AG10803 (cell line): ENCODE measurements around the gene ALS2CL.

Experiments
- DNase-seq: peaks from one replicate; pipeline ENCODE4 v3.0.0; 2010; ENCODE audit warnings: low read depth
- H3K4me3 ChIP-seq: 2 replicates; pipeline ENCODE4 v1.5.1; 2011; ENCODE audit warnings: mild to moderate bottlenecking, low read length, control low read depth
- CTCF ChIP-seq: conservative IDR thresholded peaks from 2 replicates; pipeline ENCODE4 v1.5.1; 2011; ENCODE audit warnings: mild to moderate bottlenecking, low read length, control low read depth, inconsistent platforms

The ALS2CL gene

GRCh38 chr3:46721009-46721408, 27.5 kb upstream of the ALS2CL start:
- DNase-seq = no peak
- H3K4me3 ChIP-seq = no peak overlapping the region
- TF ChIP-seq CTCF = no peak

DNA sequence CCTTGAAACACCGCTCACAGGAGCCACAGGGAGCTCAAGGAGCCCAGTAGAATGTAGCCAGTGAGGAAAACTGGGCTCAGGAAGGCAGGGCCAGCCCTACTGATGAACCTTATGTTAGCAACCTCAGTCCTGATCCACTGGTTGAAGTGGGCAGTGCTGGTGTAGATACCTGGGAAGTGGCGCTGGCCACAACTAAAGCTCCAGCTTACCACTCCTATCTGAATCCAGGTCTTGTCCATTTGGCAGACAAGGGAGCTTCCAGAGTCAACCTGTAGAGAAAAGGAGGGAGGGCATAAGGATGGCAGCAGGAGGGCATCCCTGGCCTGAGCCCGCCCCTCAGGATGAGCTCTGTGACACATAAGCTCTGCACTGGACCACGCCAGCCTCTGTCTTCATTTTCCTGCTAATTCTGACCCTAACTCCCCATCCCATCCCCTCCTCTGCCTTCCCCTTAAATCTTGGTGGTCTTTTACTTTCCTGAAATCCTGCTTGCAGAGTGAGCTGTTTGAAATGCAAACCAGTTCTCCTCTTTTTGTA, 26.3 kb upstream of the ALS2CL start:
- no peak overlapping the region for H3K4me3 ChIP-seq
- DNase-seq = no peak
- no peak for TF ChIP-seq CTCF

DNA sequence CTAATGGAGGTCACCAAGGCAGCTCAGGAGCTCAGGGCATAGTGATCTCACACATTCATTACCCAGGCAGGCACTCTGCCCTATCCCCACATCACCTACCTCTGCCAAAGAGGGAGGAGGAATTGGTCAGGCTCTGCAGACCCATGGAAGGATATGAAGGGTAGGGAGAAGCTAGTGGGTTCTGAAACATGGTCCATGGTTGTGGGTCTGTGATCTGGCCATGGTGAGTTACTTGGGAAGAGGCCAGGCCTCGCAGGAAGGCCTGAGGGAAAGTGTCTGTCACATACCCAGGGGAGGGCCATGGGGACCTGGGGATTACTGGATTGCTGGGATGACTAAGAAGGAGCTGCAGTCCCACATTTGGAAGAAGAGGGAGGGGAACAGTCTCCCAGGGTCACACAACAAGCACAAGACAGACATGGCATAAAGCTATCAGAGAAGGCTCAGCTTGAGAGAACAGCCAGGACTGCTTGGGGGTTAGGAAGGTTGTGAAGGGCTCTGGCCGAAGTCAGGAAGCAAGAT, 25.6 kb upstream of the ALS2CL start:
- no peak for TF ChIP-seq CTCF
- no peak overlapping the region for H3K4me3 ChIP-seq
- DNase-seq = no peak

DNA sequence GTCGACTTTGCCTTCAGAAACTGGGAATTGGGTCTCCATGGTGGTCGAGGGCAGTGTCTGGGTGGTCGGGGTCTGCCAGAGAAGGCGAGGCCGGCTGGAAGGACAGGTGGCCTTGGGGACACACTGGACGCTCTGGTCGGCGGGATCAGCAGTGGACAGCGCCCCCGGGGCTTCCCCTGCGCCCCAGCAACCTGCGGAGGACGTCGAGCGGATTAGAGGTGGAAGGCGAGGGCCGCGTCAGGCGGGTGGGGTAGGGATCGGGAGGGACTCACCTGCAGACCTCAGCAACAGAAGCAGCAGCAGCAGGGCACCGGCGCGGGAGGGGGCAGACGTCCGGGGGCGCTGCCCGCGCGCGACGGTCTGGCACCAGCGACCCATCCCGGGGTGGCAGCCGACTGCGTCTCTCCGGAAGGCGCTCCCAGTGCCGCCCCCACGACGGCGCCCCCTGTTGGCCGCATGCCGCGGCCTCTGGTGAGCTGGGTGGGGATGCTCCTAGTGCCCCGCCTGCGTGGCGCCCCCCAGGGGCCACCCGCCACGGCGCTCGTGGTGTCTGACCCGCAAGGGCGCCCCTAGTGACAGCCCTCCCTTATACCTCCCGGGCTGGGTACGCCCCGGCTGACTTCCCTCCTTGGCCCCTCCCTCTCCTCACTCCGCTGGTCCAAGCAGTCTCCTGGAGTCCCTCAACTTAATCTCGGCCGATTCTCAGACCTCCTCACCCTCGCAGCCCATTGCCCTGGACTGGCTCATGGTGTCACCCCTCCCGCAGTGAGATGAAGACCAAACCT, 24.2 kb upstream of the ALS2CL start, which contains the start of gene PRSS50:
PRSS50 (minus strand) TSS at position 423 of the 785 bp plus-strand sequence; CDS start at position 378, 45 bp downstream.
- no peak within 1 kb of the TSS for H3K4me3 ChIP-seq
- TF ChIP-seq CTCF = peak; percentile 7; the same call in 1 of the 2 replicates
- DNase-seq = no peak

DNA sequence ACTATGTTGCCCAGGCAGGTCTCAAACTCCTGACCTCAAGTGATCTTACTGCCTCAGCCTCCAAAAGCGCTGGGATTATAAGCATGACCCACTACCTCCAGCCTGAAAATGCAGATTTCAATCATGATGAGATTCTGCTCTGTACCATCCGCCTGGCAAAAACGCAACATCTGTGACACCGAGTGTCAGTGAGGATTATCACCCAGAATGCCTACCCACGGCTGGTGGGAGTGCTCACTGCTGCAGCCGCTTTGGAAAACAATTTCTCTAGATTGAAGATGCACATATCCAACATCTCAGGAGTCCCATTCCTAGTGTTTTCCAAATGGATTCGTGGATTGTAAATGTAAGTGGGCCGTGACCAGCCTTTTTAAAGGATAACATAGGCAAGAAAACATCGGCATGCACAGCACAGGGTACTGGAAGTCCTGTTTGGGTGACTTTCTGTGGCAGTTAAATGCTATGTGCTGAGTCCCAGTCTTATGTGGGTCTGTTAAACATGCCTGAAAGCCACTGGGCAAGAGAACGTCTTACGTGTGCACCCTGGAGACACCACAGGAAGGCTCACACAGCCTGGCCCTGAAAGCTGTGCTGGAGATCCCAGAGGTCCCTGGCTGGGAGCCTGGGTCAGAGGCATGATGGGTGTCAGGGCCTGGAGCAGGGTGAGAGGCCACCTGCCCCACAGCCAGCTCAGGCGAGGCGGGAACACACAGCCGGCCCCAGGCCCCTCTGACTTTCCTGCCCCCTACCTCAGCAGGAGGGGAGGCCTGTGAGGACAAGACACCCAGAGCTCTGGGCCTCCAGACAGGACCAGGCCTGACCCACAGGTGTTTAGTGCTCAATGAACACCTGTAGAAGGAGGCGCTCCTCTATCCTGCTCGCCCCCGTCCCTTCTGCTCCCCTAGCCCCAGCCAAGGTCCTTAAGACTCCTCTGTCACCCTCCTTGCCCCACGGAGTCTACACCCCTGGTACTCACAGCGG, 23.3 kb upstream of the ALS2CL start:
- no peak overlapping the region for H3K4me3 ChIP-seq
- DNase-seq = no peak
- no peak for TF ChIP-seq CTCF

- H3K4me3 ChIP-seq = no peak overlapping the region
- TF ChIP-seq CTCF = no peak
- DNase-seq = no peak
These were observed 22.2 kb upstream of the ALS2CL start for GRCh38 chr3:46715507-46716175.
